Parathyroid adenoma (tissue), 2 donors: ENCODE measurements around the gene POC5.
"Not testable (repeated sequence)": the region's sequence is repeated elsewhere in the genome, so short reads cannot be mapped to it uniquely, and the experiment has no call there.

Experiments used
- H2AFZ ChIP-seq: fragments of 300-600 bp; sonication (generic); one replicate; pipeline ENCODE4 v1.7.0; 2017; ENCODE audit warnings: antibody characterized with exemption, mild to moderate bottlenecking
- H3K27ac ChIP-seq: fragments of 300-600 bp; sonication (generic); one replicate; pipeline ENCODE4 v1.7.0; 2017
- H3K27me3 ChIP-seq: fragments of 300-600 bp; sonication (generic); one replicate; pipeline ENCODE4 v1.7.0; 2017; ENCODE audit warnings: low read length; ENCODE audit not compliant: control insufficient read depth, insufficient read depth
- H3K36me3 ChIP-seq: fragments of 300-600 bp; sonication (generic); one replicate; pipeline ENCODE4 v1.7.0; 2017; ENCODE audit warnings: low read length; ENCODE audit not compliant: control insufficient read depth, insufficient read depth
- H3K4me1 ChIP-seq: fragments of 300-600 bp; sonication (generic); one replicate; pipeline ENCODE4 v1.7.0; 2017; ENCODE audit warnings: control low read depth
- H3K4me2 ChIP-seq: fragments of 300-600 bp; sonication (generic); one replicate; pipeline ENCODE4 v1.7.0; 2017; ENCODE audit warnings: low read length
- H3K4me3 ChIP-seq: fragments of 300-600 bp; sonication (generic); one replicate; pipeline ENCODE4 v1.7.0; 2017; ENCODE audit warnings: low read depth, low read length
- H3K79me2 ChIP-seq: fragments of 300-600 bp; sonication (generic); one replicate; pipeline ENCODE4 v1.7.0; 2017; ENCODE audit warnings: control low read depth
- H3K9ac ChIP-seq: fragments of 300-600 bp; sonication (generic); one replicate; pipeline ENCODE4 v1.7.0; 2017; ENCODE audit warnings: mild to moderate bottlenecking
- H3K9me3 ChIP-seq: fragments of 300-600 bp; sonication (generic); one replicate; pipeline ENCODE4 v1.7.0; 2017; ENCODE audit warnings: low read length; ENCODE audit not compliant: control insufficient read depth
- CTCF ChIP-seq: fragments of 300-600 bp; sonication (generic); IDR thresholded peaks from one replicate; pipeline ENCODE4 v1.7.0; 2017; ENCODE audit warnings: antibody characterized with exemption, mild to moderate bottlenecking
- donor health status: primary hyperparathyroidism.

Gene POC5

GRCh38 chr5:75729321-75729720, 12.1 kb upstream of the POC5 start:
- Histone ChIP-seq H3K27ac (no peak overlapping the region), H3K4me1 (no peaks in the 10 kb centered on the region)

GRCh38 chr5:75727931-75728330, 10.7 kb upstream of the POC5 start:
- Histone ChIP-seq H3K4me1 (no peaks in the 10 kb centered on the region), H3K9ac (no peak overlapping the region), H3K4me2 (no peak overlapping the region), H3K27me3 (no peaks in the 10 kb centered on the region), H2AFZ (no peak overlapping the region), H3K79me2 (no peaks in the 10 kb centered on the region), H3K9me3 (no peaks in the 10 kb centered on the region), H3K36me3 (no peaks in the 10 kb centered on the region), H3K27ac (no peak overlapping the region), H3K4me3 (no peak overlapping the region)
- no peak for TF ChIP-seq CTCF

More at GRCh38 chr5:75729321-75729720, 12.1 kb upstream of the POC5 start:
- Histone ChIP-seq H3K9ac (no peak overlapping the region), H3K27me3 (no peaks in the 10 kb centered on the region), H3K4me3 (no peak overlapping the region), H3K36me3 (no peaks in the 10 kb centered on the region), H3K4me2 (no peak overlapping the region), H3K9me3 (no peaks in the 10 kb centered on the region), H2AFZ (no peak overlapping the region), H3K79me2 (no peaks in the 10 kb centered on the region)
- no peak for TF ChIP-seq CTCF

- not testable (repeated sequence) for H3K27me3 ChIP-seq, H2AFZ ChIP-seq, H3K36me3 ChIP-seq, H3K79me2 ChIP-seq, H3K4me3 ChIP-seq, H3K4me1 ChIP-seq, H3K4me2 ChIP-seq, H3K27ac ChIP-seq, H3K9ac ChIP-seq, H3K9me3 ChIP-seq
Measured at GRCh38 chr5:75726224-75726623, 9.0 kb upstream of the POC5 start.

- Histone ChIP-seq H3K36me3 (no peaks in the 10 kb centered on the region), H3K27ac (no peak overlapping the region), H3K79me2 (no peaks in the 10 kb centered on the region), H3K4me1 (no peaks in the 10 kb centered on the region), H3K4me3 (no peak overlapping the region), H3K27me3 (no peaks in the 10 kb centered on the region), H2AFZ (no peak overlapping the region), H3K4me2 (no peak overlapping the region), H3K9ac (no peak overlapping the region), H3K9me3 (no peaks in the 10 kb centered on the region)
- no peak for TF ChIP-seq CTCF
Measured at GRCh38 chr5:75723378-75723777, 6.1 kb upstream of the POC5 start.

- H2AFZ ChIP-seq: no peak overlapping the region
Measured at GRCh38 chr5:75721573-75721972, 4.3 kb upstream of the POC5 start.

More at GRCh38 chr5:75721573-75721972, 4.3 kb upstream of the POC5 start:
- TF ChIP-seq CTCF: no peak
- no peak overlapping the region for H3K4me3 ChIP-seq
- H3K27ac ChIP-seq: no peak overlapping the region
- no peaks in the 10 kb centered on the region for H3K79me2 ChIP-seq
- H3K36me3 ChIP-seq: no peaks in the 10 kb centered on the region
- no peak overlapping the region for H3K4me2 ChIP-seq
- H3K4me1 ChIP-seq: no peaks in the 10 kb centered on the region
- no peaks in the 10 kb centered on the region for H3K9me3 ChIP-seq
- no peak overlapping the region for H3K9ac ChIP-seq
- H3K27me3 ChIP-seq: no peaks in the 10 kb centered on the region
